MCF 10A (cell line): ENCODE results near the gene MAP1LC3B2. TPM values are rescaled to one million over a fixed set of nuclear protein-coding genes. Genes with fewer than 3 reads are reported as not detected.

Source experiments
- BruUV-seq: library from RNA; stranded (reverse); fragments of 400-500 nt; replicated peaks from 2 replicates; lab custom pipeline; 2021; lab: Mats Ljungman, UMichigan
- CTCF ChIA-PET: fragments of 300-600 bp; sonication (Branson Sonifier 250); formaldehyde crosslinking; extraction: SDS; loops from one replicate; lab custom pipeline; 2021; ENCODE audit warnings: antibody characterized with exemption, inconsistent platforms; lab: Yijun Ruan, JAX
- POLR2A ChIA-PET: fragments of 300-600, 350-650 bp; sonication (Branson Sonifier 250); formaldehyde crosslinking; extraction: SDS; loops from one replicate; lab custom pipeline; 2020; ENCODE audit warnings: antibody characterized with exemption, inconsistent platforms; lab: Yijun Ruan, JAX
- DNase-seq: peaks from one replicate; pipeline ENCODE4 v3.0.0-alpha.2; 2018; ENCODE audit not compliant: unreplicated experiment
- H3K27ac Mint-ChIP-seq: one replicate; pipeline ENCODE4 v1.8.0; 2022; ENCODE audit warnings: mild to moderate bottlenecking, low read depth, mixed read lengths; ENCODE audit not compliant: unreplicated experiment
- H3K27me3 Mint-ChIP-seq: one replicate; pipeline ENCODE4 v1.8.0; 2022; ENCODE audit warnings: mixed read lengths; ENCODE audit not compliant: insufficient read depth, unreplicated experiment
- H3K36me3 Mint-ChIP-seq: one replicate; pipeline ENCODE4 v1.8.0; 2022; ENCODE audit warnings: mild to moderate bottlenecking, moderate library complexity, mixed read lengths; ENCODE audit not compliant: insufficient read depth, unreplicated experiment
- H3K4me1 Mint-ChIP-seq: one replicate; pipeline ENCODE4 v1.8.0; 2022; ENCODE audit warnings: mixed read lengths; ENCODE audit not compliant: insufficient read depth, unreplicated experiment
- H3K4me3 Mint-ChIP-seq: one replicate; pipeline ENCODE4 v1.8.0; 2022; ENCODE audit warnings: mild to moderate bottlenecking, moderate library complexity, mixed read lengths; ENCODE audit not compliant: unreplicated experiment
- H3K9me3 Mint-ChIP-seq: one replicate; pipeline ENCODE4 v1.8.0; 2022; ENCODE audit warnings: mixed read lengths; ENCODE audit not compliant: unreplicated experiment
- intact Hi-C: fragments of 100-400 bp; cut with micrococcal nuclease; formaldehyde crosslinking; loops from 2 replicates; pipeline ENCODE4 v1.14.1; 2022
- total RNA-seq: library from RNA; stranded (reverse); gene quantifications from 2 replicates; pipeline ENCODE4 v1.2.3, GENCODE V29; 2022
- TF ChIP-seq, protein P1 (sequence below): fragments of 200-600 bp; IDR thresholded peaks from one replicate; pipeline ENCODE4 v1.8.0; 2022; ENCODE audit warnings: antibody characterized with exemption, mild to moderate bottlenecking; ENCODE audit not compliant: unreplicated experiment

MAP1LC3B2 gene
- total RNA-seq, 1 experiment from 2014 or later: 3.4 TPM

DNA sequence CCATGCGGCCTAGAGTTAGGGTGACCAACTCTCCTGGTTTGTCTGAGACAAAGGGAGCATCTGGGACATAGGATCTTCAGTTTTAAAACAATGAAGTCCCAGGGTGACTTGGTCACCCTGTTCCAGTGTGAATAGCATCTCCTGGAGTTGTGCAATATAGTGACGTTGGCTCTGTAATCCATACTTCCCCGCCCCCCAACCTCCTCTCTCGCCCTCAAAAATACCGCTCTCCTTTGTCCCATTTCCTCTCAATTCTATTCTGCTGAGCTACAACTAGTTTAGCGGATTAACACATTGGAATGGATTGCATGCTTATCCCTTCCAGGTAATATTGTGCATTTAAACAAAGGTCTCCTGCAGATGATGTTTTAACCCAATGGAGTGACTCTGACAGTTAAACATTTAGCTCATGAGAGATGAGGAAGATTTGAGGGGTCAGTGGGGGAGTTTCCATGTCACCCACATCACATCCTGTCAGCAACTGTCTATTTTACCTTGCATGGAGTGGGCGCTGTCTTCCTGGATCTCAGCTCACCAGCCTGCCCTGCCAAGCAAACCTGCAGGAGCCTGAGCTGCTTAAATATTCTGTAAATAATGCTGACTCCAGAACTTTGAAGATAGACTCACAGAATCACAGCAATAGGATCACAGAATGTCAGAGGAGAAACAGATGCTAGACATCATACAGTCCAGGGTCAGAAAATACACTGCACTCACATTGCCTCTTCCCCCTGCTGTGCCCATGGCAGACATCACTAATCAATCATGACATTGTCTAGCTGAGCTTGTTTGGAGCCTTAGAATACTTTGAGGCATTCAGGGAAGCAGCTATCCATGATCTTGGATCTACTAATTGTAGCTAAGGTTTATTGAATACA, 43.0 kb downstream of the MAP1LC3B2 start:
- intact Hi-C loops: loop anchor here (2.0 to 10.0 kb wide), 3 partner anchors 365 to 607 kb away; no protein-coding TSS in a partner anchor
- CTCF ChIA-PET: interaction anchor here (0.6 to 1.3 kb wide), 8 partner anchors 8 to 651 kb away, joined by 3 to 5 read pairs (median 3); no protein-coding TSS in a partner anchor
- H3K4me1 Mint-ChIP-seq: no peaks in the 10 kb centered on the region
- peaks cover 20% of the 10 kb centered on the region for H3K27me3 Mint-ChIP-seq
- no peak overlapping the region for H3K27ac Mint-ChIP-seq
- TF ChIP-seq, protein P1, sequence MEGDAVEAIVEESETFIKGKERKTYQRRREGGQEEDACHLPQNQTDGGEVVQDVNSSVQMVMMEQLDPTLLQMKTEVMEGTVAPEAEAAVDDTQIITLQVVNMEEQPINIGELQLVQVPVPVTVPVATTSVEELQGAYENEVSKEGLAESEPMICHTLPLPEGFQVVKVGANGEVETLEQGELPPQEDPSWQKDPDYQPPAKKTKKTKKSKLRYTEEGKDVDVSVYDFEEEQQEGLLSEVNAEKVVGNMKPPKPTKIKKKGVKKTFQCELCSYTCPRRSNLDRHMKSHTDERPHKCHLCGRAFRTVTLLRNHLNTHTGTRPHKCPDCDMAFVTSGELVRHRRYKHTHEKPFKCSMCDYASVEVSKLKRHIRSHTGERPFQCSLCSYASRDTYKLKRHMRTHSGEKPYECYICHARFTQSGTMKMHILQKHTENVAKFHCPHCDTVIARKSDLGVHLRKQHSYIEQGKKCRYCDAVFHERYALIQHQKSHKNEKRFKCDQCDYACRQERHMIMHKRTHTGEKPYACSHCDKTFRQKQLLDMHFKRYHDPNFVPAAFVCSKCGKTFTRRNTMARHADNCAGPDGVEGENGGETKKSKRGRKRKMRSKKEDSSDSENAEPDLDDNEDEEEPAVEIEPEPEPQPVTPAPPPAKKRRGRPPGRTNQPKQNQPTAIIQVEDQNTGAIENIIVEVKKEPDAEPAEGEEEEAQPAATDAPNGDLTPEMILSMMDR: no peak
- no peak for DNase-seq
- BruUV-seq: no TSS peak
- H3K36me3 Mint-ChIP-seq: no peaks in the 10 kb centered on the region
- POLR2A ChIA-PET: no interaction called here
- no peak overlapping the region for H3K4me3 Mint-ChIP-seq
- no peaks in the 10 kb centered on the region for H3K9me3 Mint-ChIP-seq

DNA sequence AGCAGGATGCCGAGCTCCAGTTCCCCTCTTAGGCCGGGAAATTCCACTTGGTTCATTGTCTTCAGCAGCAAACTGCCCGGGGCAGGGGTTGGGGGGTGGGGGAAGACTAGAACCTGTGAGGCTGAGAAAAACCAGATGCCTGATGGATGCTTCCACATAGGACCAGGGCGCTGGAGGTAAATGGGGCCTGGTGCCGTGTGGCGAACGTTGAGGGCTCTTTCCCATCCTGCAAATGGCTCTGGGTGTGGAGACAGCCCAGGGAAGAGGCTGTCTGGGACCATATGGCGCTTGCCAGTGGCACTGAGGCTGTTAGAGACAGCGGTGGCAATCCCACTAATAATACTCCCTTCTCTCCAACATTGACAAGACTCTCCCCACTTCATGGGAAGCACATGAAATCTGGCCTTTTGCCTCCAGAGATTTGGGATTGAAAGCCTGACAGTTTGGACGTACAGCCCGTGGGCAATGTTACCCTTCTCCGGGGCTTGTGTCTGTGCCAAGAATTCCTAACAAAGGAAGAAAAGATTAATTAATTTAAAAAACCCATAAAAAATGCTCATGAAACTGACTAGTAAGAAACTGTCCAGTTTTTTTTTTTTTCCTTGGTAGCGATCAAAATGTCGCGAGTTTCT, 44.5 kb downstream of the MAP1LC3B2 start:
- H3K27me3 Mint-ChIP-seq: peaks cover 20% of the 10 kb centered on the region
- CTCF ChIA-PET: no interaction called here
- intact Hi-C loops: loop anchor here (5.0 to 10.0 kb wide), 2 partner anchors 366 to 609 kb away; no protein-coding TSS in a partner anchor

DNA sequence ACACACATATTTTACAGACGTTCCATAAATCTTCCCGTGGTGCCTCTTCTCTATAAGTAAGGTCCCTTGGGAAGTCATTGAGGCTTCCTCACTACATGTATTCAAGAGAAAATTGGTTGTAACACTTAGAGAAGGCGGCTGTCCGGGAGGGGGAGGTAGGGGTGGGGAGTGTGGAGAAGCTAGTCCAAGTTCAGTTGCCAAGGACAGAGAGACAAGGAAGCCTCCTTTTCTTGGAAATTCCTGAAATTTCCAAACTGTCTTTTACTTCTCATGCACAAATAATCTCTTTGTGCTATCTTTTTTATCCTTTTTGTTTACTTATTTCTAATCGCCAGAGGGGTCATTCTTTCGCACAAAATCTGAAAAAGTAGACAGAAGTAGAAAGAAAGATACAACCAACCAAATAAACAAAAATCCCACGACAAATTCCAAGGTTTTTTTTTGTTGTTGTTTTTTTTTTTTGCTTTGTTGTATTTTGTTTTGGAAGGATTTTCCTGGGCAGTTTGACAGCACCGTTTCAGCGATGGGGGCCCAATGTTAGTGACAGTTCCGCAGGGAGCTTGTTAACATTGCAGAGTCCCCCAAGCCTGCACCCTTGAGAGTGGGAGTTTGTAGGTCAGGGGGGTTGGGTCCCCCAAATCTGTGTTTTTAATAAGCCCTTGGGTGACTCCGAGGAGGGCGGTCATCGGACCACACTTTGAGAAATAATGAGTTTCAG, 45.2 kb downstream of the MAP1LC3B2 start:
- TF ChIP-seq, protein P1: no peak
- intact Hi-C loops: loop anchor here (5.0 to 10.0 kb wide), 2 partner anchors 367 to 610 kb away; no protein-coding TSS in a partner anchor
- ChIA-PET POLR2A (no interaction called here), CTCF (no interaction called here)
- no TSS peak for BruUV-seq
- Mint-ChIP-seq H3K9me3 (no peaks in the 10 kb centered on the region), H3K27me3 (peaks cover 20% of the 10 kb centered on the region), H3K4me1 (no peaks in the 10 kb centered on the region), H3K36me3 (no peaks in the 10 kb centered on the region), H3K4me3 (no peak overlapping the region), H3K27ac (no peak overlapping the region)
- DNase-seq: no peak

More for the DNA sequence above, 44.5 kb downstream of the MAP1LC3B2 start:
- BruUV-seq: no TSS peak
- no peak for DNase-seq
- TF ChIP-seq, protein P1: no peak
- Mint-ChIP-seq H3K27ac (no peak overlapping the region), H3K36me3 (no peaks in the 10 kb centered on the region), H3K4me1 (no peaks in the 10 kb centered on the region), H3K4me3 (no peak overlapping the region), H3K9me3 (no peaks in the 10 kb centered on the region)
- POLR2A ChIA-PET: no interaction called here
